CD4-positive, alpha-beta T cell (primary cell): ENCODE data around the gene NECTIN4. TPM values are rescaled to one million over a fixed set of nuclear protein-coding genes. Genes with fewer than 3 reads are reported as not detected.

Experiments used
- ATAC-seq: fragments of 200-7000 bp; cut with Tn5 transposase; one replicate; pipeline ENCODE4 v1.10.0; 2022; ENCODE audit warnings: mild to moderate bottlenecking; ENCODE audit not compliant: poor library complexity
- CTCF ChIA-PET: fragments of 350-600 bp; sonication (Branson Sonifier 250); formaldehyde crosslinking; loops from one replicate; lab custom pipeline; 2021; ENCODE audit warnings: antibody characterized with exemption, inconsistent platforms; lab: Charles Lee
- POLR2A ChIA-PET: fragments of 350-600 bp; sonication (Branson Sonifier 250); formaldehyde crosslinking; loops from one replicate; lab custom pipeline; 2021; ENCODE audit warnings: antibody characterized with exemption, inconsistent platforms; lab: Charles Lee
- DNase-seq, 14 experiments: peaks; one replicate each; pipeline ENCODE4 v3.0.0-alpha.2; 2013 to 2020; ENCODE audit warnings: mixed read lengths in 2 of 14
- H3K27ac ChIP-seq, 2 donors: one replicate each; pipeline versions ENCODE4 v1.5.1 to v1.7.0; 2013; ENCODE audit warnings: low read length in 2 of 2, low read depth in 1 of 2, mild to moderate bottlenecking in 1 of 2
- H3K27me3 ChIP-seq, 2 experiments: 1 replicate in 1 of 2; 2 replicates in 1 of 2; pipeline versions ENCODE4 v1.6.1 to v1.7.0; 2013; ENCODE audit warnings: low read length in 2 of 2, control low read depth in 1 of 2, mild to moderate bottlenecking in 1 of 2, moderate library complexity in 1 of 2; ENCODE audit not compliant: insufficient read depth in 2 of 2, control insufficient read depth in 1 of 2
- H3K36me3 ChIP-seq: one replicate; pipeline ENCODE4 v1.6.1; 2013; ENCODE audit warnings: low read length, control low read depth; ENCODE audit not compliant: insufficient read depth
- H3K4me1 ChIP-seq: one replicate; pipeline ENCODE4 v1.6.1; 2013; ENCODE audit warnings: low read length, control low read depth; ENCODE audit not compliant: insufficient read depth
- H3K4me3 ChIP-seq: one replicate; pipeline ENCODE4 v1.5.1; 2013; ENCODE audit warnings: mild to moderate bottlenecking, low read length, moderate library complexity
- H3K9me3 ChIP-seq, 2 experiments: 1 replicate in 1 of 2; 2 replicates in 1 of 2; pipeline versions ENCODE4 v1.6.1 to v1.7.0; 2013; ENCODE audit warnings: low read length in 2 of 2, mild to moderate bottlenecking in 2 of 2, control low read depth in 1 of 2, moderate library complexity in 1 of 2; ENCODE audit not compliant: control insufficient read depth in 1 of 2, insufficient read depth in 1 of 2
- H3K27ac Mint-ChIP-seq: one replicate; pipeline ENCODE4 v1.8.0; 2020; ENCODE audit warnings: mixed read lengths
- H3K27me3 Mint-ChIP-seq: one replicate; pipeline ENCODE4 v1.8.0; 2021; ENCODE audit warnings: mixed read lengths
- H3K36me3 Mint-ChIP-seq: one replicate; pipeline ENCODE4 v1.8.0; 2021; ENCODE audit warnings: low read depth, mixed read lengths
- H3K4me1 Mint-ChIP-seq: one replicate; pipeline ENCODE4 v1.8.0; 2021; ENCODE audit warnings: low read depth, mixed read lengths
- H3K4me3 Mint-ChIP-seq: one replicate; pipeline ENCODE4 v1.8.0; 2020; ENCODE audit warnings: mild to moderate bottlenecking, mixed read lengths
- H3K9me3 Mint-ChIP-seq: one replicate; pipeline ENCODE4 v1.8.0; 2020; ENCODE audit warnings: mixed read lengths
- intact Hi-C, 2 experiments: fragments of 100-400 bp; cut with DNase I in 1 of 2; cut with micrococcal nuclease in 1 of 2; formaldehyde crosslinking; loops; one replicate each; pipeline versions ENCODE4 v1.15.1 to v1.9.0; 2023 to 2025; cut with DNase I, micrococcal nuclease
- total RNA-seq, 174 experiments: library from RNA in 2 of 174; stranded (reverse) in 2 of 174; gene quantifications; one replicate each; pipeline ENCODE4 v1.2.3 and lab custom pipeline; 2021 to 2026
- TF ChIP-seq, protein P1 (sequence below): fragments of 200-600 bp; IDR thresholded peaks from one replicate; pipeline ENCODE4 v1.8.0; 2022; ENCODE audit warnings: antibody characterized with exemption, mild to moderate bottlenecking

NECTIN4 gene
- total RNA-seq, 2 experiments from 2014 or later, result 0.22 TPM

DNA sequence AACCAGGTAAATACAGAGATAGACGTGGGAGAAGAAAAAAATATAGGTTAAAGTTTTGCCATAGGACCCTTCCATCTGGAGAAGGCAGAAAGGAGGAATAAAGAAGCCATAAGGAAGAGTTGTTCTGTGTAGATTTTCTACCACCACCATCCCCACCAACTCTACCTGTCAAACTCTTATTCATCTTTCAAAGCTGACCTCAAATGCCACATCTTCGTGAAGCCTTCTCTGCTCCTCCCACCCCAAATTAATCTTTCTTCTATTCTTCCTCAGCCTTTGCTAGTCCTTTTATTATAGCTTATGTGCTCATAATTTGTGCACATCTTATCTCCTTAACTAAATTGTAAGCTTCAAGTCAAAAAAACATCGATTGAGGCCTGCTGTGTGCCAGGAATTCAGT, 1.3 kb upstream of the NECTIN4 start:
- Mint-ChIP-seq H3K4me1 (peaks cover 9% of the 10 kb centered on the region), H3K27me3 (no peaks in the 10 kb centered on the region), H3K9me3 (no peaks in the 10 kb centered on the region), H3K4me3 (no peak overlapping the region), H3K27ac (no peak overlapping the region), H3K36me3 (no peaks in the 10 kb centered on the region)
- no peaks in the 10 kb centered on the region for H3K9me3 ChIP-seq
- no peaks in the 10 kb centered on the region for H3K4me1 ChIP-seq
- H3K27me3 ChIP-seq, result no peaks in the 10 kb centered on the region
- H3K4me3 ChIP-seq, result no peak overlapping the region
- no peak overlapping the region for H3K27ac ChIP-seq
- peak; percentile 43 for ATAC-seq
- intact Hi-C loops, result loop anchor here (2.0 to 10.0 kb wide), 2 partner anchors 18 to 256 kb away; no protein-coding TSS in a partner anchor
- CTCF ChIA-PET, result no interaction called here
- DNase-seq, result no peak
- TF ChIP-seq, protein P1, sequence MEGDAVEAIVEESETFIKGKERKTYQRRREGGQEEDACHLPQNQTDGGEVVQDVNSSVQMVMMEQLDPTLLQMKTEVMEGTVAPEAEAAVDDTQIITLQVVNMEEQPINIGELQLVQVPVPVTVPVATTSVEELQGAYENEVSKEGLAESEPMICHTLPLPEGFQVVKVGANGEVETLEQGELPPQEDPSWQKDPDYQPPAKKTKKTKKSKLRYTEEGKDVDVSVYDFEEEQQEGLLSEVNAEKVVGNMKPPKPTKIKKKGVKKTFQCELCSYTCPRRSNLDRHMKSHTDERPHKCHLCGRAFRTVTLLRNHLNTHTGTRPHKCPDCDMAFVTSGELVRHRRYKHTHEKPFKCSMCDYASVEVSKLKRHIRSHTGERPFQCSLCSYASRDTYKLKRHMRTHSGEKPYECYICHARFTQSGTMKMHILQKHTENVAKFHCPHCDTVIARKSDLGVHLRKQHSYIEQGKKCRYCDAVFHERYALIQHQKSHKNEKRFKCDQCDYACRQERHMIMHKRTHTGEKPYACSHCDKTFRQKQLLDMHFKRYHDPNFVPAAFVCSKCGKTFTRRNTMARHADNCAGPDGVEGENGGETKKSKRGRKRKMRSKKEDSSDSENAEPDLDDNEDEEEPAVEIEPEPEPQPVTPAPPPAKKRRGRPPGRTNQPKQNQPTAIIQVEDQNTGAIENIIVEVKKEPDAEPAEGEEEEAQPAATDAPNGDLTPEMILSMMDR, result no peak
- H3K36me3 ChIP-seq, result no peaks in the 10 kb centered on the region
- POLR2A ChIA-PET, result interaction anchor here (0.9 to 1.2 kb wide), 2 partner anchors 21 to 22 kb away, joined by 3 read pairs; partner anchors contain the start of gene ARHGAP30

DNA sequence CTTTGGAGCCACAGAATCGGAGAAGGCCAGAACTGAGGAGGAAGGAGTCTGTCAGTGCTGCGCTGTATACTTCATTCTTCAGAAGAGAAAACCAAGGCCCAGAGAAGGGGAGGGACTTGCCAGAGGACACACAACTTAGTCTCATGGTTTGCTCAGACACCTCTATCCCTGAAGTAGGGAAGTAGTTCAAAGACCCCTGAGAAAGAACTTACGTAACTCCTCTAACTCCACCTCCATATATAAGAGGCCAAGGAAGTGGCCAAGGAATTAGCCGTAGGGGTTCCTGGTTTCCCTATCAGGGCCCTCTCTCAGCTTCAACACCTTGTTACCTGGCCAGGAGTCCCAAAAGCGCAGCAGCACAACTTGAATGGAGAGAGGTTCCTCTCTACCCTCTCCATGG, 580 bp upstream of the NECTIN4 start:
- no peak for ATAC-seq
- DNase-seq, result no peak
- no peak overlapping the region for H3K27ac ChIP-seq
- intact Hi-C loops, result loop anchor here (2.0 to 10.0 kb wide), 2 partner anchors 17 to 255 kb away; no protein-coding TSS in a partner anchor
- CTCF ChIA-PET, result no interaction called here
- H3K9me3 ChIP-seq, result no peaks in the 10 kb centered on the region
- H3K27me3 ChIP-seq, result no peaks in the 10 kb centered on the region
- H3K36me3 ChIP-seq, result no peaks in the 10 kb centered on the region
- Mint-ChIP-seq H3K4me1 (peaks cover 9% of the 10 kb centered on the region), H3K4me3 (no peak overlapping the region), H3K27ac (no peak overlapping the region), H3K36me3 (no peaks in the 10 kb centered on the region), H3K27me3 (no peaks in the 10 kb centered on the region), H3K9me3 (no peaks in the 10 kb centered on the region)
- no peak overlapping the region for H3K4me3 ChIP-seq
- H3K4me1 ChIP-seq, result no peaks in the 10 kb centered on the region
- POLR2A ChIA-PET, result interaction anchor here (1.2 kb wide), 1 partner anchor 8 kb away, joined by 3 read pairs; the partner anchor contains the start of gene KLHDC9
- TF ChIP-seq, protein P1, result no peak

DNA sequence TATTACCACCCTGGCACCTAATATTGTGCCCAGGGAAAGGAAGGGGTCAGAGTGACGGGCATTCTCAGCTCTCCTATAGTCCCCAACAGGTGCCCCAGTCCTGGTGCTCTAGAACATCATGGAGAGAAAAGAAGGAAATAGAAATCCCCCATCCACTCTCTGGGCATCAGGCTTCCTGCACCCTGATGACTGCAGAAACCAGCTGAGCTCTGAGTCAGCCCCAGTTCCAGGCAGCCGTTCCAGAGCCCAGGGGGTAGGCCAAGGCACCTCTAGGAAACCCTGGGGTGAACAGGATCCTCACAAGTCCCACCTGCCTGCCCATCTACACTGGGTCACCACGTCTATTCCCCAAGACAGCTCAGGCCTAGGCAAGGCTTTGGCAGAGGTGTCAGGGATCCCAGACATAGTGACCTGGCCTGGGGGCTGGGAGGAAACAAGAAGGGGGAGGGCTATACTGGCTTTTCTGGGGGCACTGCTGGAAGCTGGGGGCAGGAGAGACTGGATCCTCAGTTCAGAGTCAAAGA, 709 bp downstream of the NECTIN4 start:
- no peak for ATAC-seq
- Histone ChIP-seq H3K36me3 (no peaks in the 10 kb centered on the region), H3K27me3 (no peaks in the 10 kb centered on the region), H3K4me3 (no peak overlapping the region), H3K27ac (no peak overlapping the region), H3K9me3 (no peaks in the 10 kb centered on the region), H3K4me1 (no peaks in the 10 kb centered on the region)
- peak in 1 of 14 experiments; percentile 37 for DNase-seq
- no peak overlapping the region for H3K27ac Mint-ChIP-seq
- POLR2A ChIA-PET, result interaction anchor here (0.9 to 1.2 kb wide), 2 partner anchors 9 to 42 kb away, joined by 3 read pairs; partner anchors contain the start of gene KLHDC9
- intact Hi-C loops, result no loop called here
- H3K36me3 Mint-ChIP-seq, result no peaks in the 10 kb centered on the region
- TF ChIP-seq, protein P1, result no peak
- CTCF ChIA-PET, result no interaction called here
- no peaks in the 10 kb centered on the region for H3K27me3 Mint-ChIP-seq
- no peak overlapping the region for H3K4me3 Mint-ChIP-seq
- no peaks in the 10 kb centered on the region for H3K9me3 Mint-ChIP-seq
- peaks cover 9% of the 10 kb centered on the region for H3K4me1 Mint-ChIP-seq
